PC-9 (cell line): Measurements from ENCODE around the gene DYNLL2. TPM values are rescaled to one million over a fixed set of nuclear protein-coding genes. Genes with fewer than 3 reads are reported as not detected.
A peak's percentile ranks its signal among the peaks of the same experiment; 100 is the strongest.

Experiments
- BruUV-seq: library from RNA; stranded (reverse); fragments of 400-500 nt; replicated peaks from 2 replicates; lab custom pipeline; 2021; lab: Mats Ljungman, UMichigan
- CTCF ChIA-PET: fragments of 300-600 bp; sonication (Branson Sonifier 250); formaldehyde crosslinking; loops from one replicate; lab custom pipeline; 2022; ENCODE audit warnings: antibody characterized with exemption; lab: Charles Lee
- POLR2A ChIA-PET: fragments of 300-600 bp; sonication (Branson Sonifier 250); formaldehyde crosslinking; loops from one replicate; lab custom pipeline; 2022; ENCODE audit warnings: antibody characterized with exemption; ENCODE audit not compliant: unreplicated experiment; lab: Charles Lee
- DNase-seq, 2 experiments: peaks; one replicate each; pipeline versions ENCODE4 v3.0.0 to v3.0.0-alpha.2; 2015 to 2022; ENCODE audit warnings: mixed read lengths in 1 of 2
- H2AFZ ChIP-seq: fragments of 200-600 bp; sonication (generic); 2 replicates; pipeline ENCODE4 v1.8.1; 2017; ENCODE audit warnings: antibody characterized with exemption
- H3F3A ChIP-seq: fragments of 200-600 bp; sonication (generic); 2 replicates; pipeline ENCODE4 v1.8.1; 2017; ENCODE audit warnings: antibody characterized with exemption, mild to moderate bottlenecking, low read depth; ENCODE audit not compliant: insufficient read depth
- H3K27ac ChIP-seq: fragments of 200-600 bp; sonication (generic); 2 replicates; pipeline ENCODE4 v1.6.1; 2016; ENCODE audit warnings: mixed run types
- H3K27me3 ChIP-seq: fragments of 200-600 bp; sonication (generic); 2 replicates; pipeline ENCODE4 v1.6.1; 2016; ENCODE audit warnings: low read depth, mixed run types; ENCODE audit not compliant: insufficient read depth
- H3K36me3 ChIP-seq: fragments of 200-600 bp; sonication (generic); 2 replicates; pipeline ENCODE4 v1.6.1; 2016; ENCODE audit warnings: low read depth, mixed run types
- H3K4me1 ChIP-seq: fragments of 200-600 bp; sonication (generic); replicated peaks from 2 replicates; pipeline ENCODE4 v1.6.1; 2016; ENCODE audit warnings: mixed run types; ENCODE audit not compliant: insufficient read depth
- H3K4me2 ChIP-seq: fragments of 200-600 bp; sonication (generic); 2 replicates; pipeline ENCODE4 v1.6.1; 2017; ENCODE audit warnings: mixed run types
- H3K4me3 ChIP-seq: fragments of 200-600 bp; sonication (generic); 2 replicates; pipeline ENCODE4 v1.6.1; 2016; ENCODE audit warnings: mixed run types
- H3K79me2 ChIP-seq: fragments of 200-600 bp; sonication (generic); 2 replicates; pipeline ENCODE4 v1.6.1; 2017; ENCODE audit warnings: low read depth, mixed run types
- H3K9me2 ChIP-seq: fragments of 200-600 bp; sonication (generic); 2 replicates; pipeline ENCODE4 v1.8.1; 2017; ENCODE audit warnings: mild to moderate bottlenecking; ENCODE audit not compliant: insufficient read depth
- H3K9me3 ChIP-seq: fragments of 200-600 bp; sonication (generic); 2 replicates; pipeline ENCODE4 v1.8.1; 2016; ENCODE audit warnings: low read depth; ENCODE audit not compliant: insufficient read depth
- H4K20me1 ChIP-seq: fragments of 200-600 bp; sonication (generic); 2 replicates; pipeline ENCODE4 v1.8.1; 2017; ENCODE audit not compliant: insufficient read depth
- CTCF ChIP-seq: fragments of 200-600 bp; sonication (generic); conservative IDR thresholded peaks from 2 replicates; pipeline ENCODE4 v1.6.1; 2017; ENCODE audit warnings: mixed run types, antibody characterized with exemption, mild to moderate bottlenecking, moderate library complexity
- EZH2 ChIP-seq: fragments of 200-600 bp; sonication (generic); IDR thresholded peaks from 2 replicates; pipeline ENCODE4 v1.8.0; 2017; ENCODE audit warnings: antibody characterized with exemption, low read depth
- intact Hi-C: fragments of 100-400 bp; cut with micrococcal nuclease; formaldehyde crosslinking; loops from one replicate; pipeline ENCODE4 v1.10.0; 2022; ENCODE audit not compliant: unreplicated experiment
- total RNA-seq: library from RNA; stranded (reverse); gene quantifications from 2 replicates; pipeline ENCODE4 v1.2.3, GENCODE V29; 2021

The DYNLL2 gene
- total RNA-seq, 1 experiment from 2014 or later, result 36.2 TPM

- peaks cover 11% of the 10 kb centered on the region; the same call in 1 of the 2 replicates for H3F3A ChIP-seq
- POLR2A ChIA-PET, result no interaction called here
- H3K4me2 ChIP-seq, result no peak overlapping the region
- no peaks in the 10 kb centered on the region for H3K79me2 ChIP-seq
- no peak for DNase-seq
- no peak overlapping the region for H3K27ac ChIP-seq
- peaks cover 18% of the 10 kb centered on the region for H3K4me1 ChIP-seq
- H3K27me3 ChIP-seq, result no peaks in the 10 kb centered on the region
- no peaks in the 10 kb centered on the region for H3K9me3 ChIP-seq
- CTCF ChIA-PET, result no interaction called here
- H3K9me2 ChIP-seq, result no peaks in the 10 kb centered on the region
- BruUV-seq, result no TSS peak
- intact Hi-C loops, result no loop called here
- no peak overlapping the region for H2AFZ ChIP-seq
- no peaks in the 10 kb centered on the region for H3K36me3 ChIP-seq
- TF ChIP-seq CTCF, result no peak
- no peak for TF ChIP-seq EZH2
- H3K4me3 ChIP-seq, result no peak overlapping the region
- no peaks in the 10 kb centered on the region for H4K20me1 ChIP-seq
Measured at GRCh38 chr17:58052945-58053715, 30.1 kb upstream of the DYNLL2 start.

GRCh38 chr17:58054641-58055040, 28.6 kb upstream of the DYNLL2 start:
- intact Hi-C loops, result no loop called here
- ChIA-PET POLR2A (no interaction called here), CTCF (no interaction called here)

GRCh38 chr17:58056476-58056875, 26.7 kb upstream of the DYNLL2 start:
- Histone ChIP-seq H4K20me1 (no peaks in the 10 kb centered on the region), H3K4me3 (no peak overlapping the region), H3K36me3 (no peaks in the 10 kb centered on the region), H2AFZ (0 out of 2 replicates have a peak overlapping the region, but pooled peaks have one; percentile 44), H3K27me3 (no peaks in the 10 kb centered on the region), H3K9me3 (no peaks in the 10 kb centered on the region), H3K4me1 (peaks cover 18% of the 10 kb centered on the region), H3K9me2 (no peaks in the 10 kb centered on the region), H3K4me2 (peak overlapping the region; percentile 50), H3F3A (peaks cover 11% of the 10 kb centered on the region; the same call in 1 of the 2 replicates), H3K27ac (peak overlapping the region; percentile 20; the same call in 1 of the 2 replicates), H3K79me2 (no peaks in the 10 kb centered on the region)
- POLR2A ChIA-PET, result no interaction called here
- intact Hi-C loops, result no loop called here
- TF ChIP-seq EZH2 (no peak), CTCF (no peak)
- CTCF ChIA-PET, result no interaction called here
- DNase-seq, result peak in 1 of 2 experiments; percentile 76
- BruUV-seq, result no TSS peak

More at GRCh38 chr17:58054641-58055040, 28.6 kb upstream of the DYNLL2 start:
- Histone ChIP-seq H3K4me2 (no peak overlapping the region), H3K27me3 (no peaks in the 10 kb centered on the region), H3K36me3 (no peaks in the 10 kb centered on the region), H3K4me1 (peaks cover 18% of the 10 kb centered on the region), H3K27ac (no peak overlapping the region), H3F3A (peaks cover 11% of the 10 kb centered on the region; the same call in 1 of the 2 replicates), H3K9me3 (no peaks in the 10 kb centered on the region), H2AFZ (no peak overlapping the region), H3K9me2 (no peaks in the 10 kb centered on the region), H3K4me3 (no peak overlapping the region), H3K79me2 (no peaks in the 10 kb centered on the region), H4K20me1 (no peaks in the 10 kb centered on the region)
- no peak for TF ChIP-seq CTCF
- TF ChIP-seq EZH2, result no peak
- BruUV-seq, result no TSS peak
- DNase-seq, result no peak
